HL-60/S4 treated with retinoic acid at 250 ng/mL for 4 days and 3 days (cell line): ENCODE results near the gene DHRS4L2.

Source experiments
- in situ Hi-C: fragments of 300-500 bp; cut with MboI; formaldehyde crosslinking; loops from 2 replicates; pipeline ENCODE4 v1.7.0; 2022; ENCODE audit warnings: low sequenced_read_pairs

The DHRS4L2 gene

GRCh38 chr14:24052656-24053547 lies 64.2 kb downstream of the DHRS4L2 start:
- in situ Hi-C loops: no loop called here

DNA sequence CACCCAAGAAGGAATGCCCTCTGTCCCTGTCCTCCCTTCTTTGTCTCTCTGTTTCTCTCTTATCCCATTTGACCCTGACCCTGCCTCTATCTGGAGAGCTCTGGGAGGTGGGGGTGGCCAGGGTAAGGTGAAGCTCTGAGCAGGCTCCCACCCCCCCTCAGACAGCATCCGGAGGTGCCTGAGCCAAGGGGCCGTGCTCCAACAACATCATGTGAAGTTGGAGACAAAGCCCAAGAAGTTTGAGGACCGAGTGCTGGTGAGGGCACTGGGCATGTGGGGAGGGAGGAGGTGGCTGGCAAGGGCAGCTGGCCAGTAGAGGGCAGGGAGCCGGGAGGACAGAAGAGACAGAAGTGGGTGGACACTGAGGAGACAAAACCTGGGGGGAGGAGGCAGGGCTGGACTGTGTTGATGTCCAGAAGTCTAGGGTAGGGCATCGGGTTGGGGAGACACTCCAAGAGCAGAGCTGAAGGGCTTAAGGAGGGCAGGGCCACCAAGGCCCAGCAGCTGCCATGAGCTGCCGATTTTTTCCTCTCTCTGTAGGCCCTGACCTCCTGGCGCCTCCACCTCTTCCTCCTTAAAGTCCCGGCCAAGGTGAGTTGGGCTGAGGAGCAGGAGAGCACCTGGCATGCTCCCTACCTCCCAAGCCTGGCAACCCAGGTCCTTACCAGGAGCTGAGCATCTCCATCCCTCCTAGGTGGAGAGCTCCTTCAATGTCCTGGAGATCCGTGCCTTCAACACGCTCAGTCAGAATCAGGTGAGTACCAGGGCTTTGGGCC lies 65.0 kb downstream of the DHRS4L2 start:
- in situ Hi-C loops: no loop called here

- in situ Hi-C loops: no loop called here
Observed at GRCh38 chr14:24054324-24054641, 65.6 kb downstream of the DHRS4L2 start.

DNA sequence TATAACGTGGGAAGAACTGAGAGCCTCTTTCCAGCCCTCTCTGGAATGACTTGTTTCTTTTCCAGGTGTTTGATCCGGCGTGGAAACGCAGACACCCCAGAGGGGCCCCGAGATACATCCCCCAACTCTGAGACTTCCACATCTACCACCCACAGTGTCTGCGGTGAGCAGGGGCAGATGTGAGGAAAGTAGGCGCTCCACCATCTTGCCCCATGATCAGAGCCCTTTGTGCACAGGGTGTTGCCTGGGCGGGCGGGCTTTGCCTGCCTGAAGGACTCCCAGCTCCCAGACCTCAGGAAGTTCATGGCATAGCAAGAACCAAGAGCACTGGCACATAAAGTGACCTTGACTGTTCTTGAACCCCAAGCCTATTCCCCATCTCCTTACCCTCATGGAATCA lies 65.9 kb downstream of the DHRS4L2 start:
- in situ Hi-C loops: no loop called here
